IPS DF 4.7 (cell line): ENCODE measurements around the gene DOCK2.
"Not testable (repeated sequence)": the region's sequence is repeated elsewhere in the genome, so short reads cannot be mapped to it uniquely, and the experiment has no call there.

ENCODE experiments used
- DNase-seq: peaks from one replicate; pipeline ENCODE4 v3.0.0-alpha.2; 2013; ENCODE audit warnings: low spot score; ENCODE audit errors: extremely low read depth

DOCK2 gene

DNA sequence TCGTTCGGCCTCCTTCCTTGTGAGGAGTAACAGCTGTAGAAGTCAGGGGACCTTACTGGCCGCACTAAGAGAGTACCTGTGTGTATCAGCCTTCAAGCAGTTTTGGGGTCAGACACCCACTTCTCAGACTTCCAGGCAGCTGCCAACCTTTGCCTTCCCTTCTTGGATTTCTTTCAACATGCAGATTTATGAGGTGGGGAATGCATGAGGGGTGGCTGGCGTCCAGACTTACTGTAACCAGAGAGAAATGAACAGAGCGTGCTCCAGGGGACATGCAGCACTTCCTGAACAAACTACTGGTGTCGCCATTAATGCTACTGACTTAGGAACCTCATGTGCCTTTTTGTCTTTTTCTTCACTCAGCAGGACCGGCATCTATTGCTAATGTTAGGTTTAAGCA lies 296.5 kb downstream of the DOCK2 start:
- no peak for DNase-seq

DNA sequence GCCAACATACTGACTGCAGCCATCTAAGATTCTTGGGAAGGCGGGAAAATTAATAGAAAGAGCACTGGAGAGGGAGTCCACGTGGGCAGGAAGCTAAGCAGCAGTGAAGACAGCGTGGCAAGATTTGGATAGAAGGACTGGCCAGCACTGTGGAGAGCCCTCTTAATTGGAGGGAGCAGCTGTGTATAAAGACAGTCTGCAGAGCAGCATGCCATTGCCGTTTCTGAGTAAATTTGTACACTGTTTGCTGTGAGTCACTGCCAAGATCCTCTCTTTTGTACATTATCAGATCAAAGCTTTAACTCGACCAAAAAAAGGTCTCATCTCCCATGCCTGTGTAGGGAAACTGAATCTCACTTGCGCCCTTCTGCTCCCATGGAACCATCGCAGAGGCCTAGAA lies 297.9 kb downstream of the DOCK2 start:
- no peak for DNase-seq

DNA sequence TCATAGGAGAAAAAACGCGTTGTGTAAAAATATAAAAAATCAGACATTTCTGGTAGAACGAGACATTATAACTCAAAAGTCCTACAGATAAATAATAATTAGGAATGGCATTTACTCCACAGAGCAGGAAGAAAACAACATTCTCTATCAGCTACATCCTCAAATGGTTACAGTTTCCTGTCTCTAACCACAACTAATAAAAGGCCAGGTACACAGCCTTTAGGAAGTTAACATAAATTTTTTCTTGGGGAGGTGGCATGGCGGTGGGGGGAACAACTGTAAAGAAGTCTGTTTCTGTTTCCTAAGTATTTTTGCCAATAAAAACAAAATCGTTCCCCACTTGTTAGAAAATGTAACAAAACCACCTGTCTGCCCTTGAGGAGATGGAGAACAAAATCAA lies 298.7 kb downstream of the DOCK2 start:
- no peak for DNase-seq

DNA sequence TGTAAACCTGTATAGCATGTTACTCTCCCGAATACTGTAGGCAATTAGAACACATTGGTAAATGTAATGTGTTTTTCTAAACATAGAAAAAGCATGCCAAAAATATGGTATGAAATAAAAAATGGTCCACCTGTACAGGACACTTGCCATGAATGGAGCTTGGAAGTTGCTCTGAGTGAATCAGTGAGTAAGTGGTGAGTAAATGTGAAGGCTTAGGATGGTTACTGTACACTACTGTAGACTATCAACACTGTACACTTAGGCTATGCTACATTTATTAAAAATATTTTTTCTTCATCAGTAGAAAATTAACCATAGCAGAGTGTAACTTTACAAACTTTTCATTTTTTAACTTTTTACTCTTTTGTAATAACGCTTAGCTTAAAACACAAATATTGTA lies 301.4 kb downstream of the DOCK2 start:
- no peak for DNase-seq

DNA sequence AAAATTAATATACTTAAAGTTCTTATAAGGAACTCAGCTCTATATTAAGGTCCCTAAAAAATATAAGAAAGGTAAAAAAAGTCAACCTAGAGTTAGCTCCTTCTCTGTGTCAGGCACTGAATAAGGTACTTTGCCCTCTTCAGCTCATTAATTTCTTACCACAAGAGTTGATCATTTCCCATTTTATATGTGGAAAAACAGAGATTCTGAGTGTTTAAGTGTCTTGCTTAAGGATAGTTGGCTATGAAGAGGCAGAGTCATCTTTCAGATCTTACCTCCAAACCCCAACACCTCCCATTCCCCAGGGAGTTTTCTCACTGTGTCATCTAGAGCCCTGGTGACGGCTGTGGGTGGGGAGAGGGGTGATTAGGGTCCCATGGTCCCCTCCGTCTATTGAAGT lies 302.7 kb downstream of the DOCK2 start:
- DNase-seq, result no peak

DNA sequence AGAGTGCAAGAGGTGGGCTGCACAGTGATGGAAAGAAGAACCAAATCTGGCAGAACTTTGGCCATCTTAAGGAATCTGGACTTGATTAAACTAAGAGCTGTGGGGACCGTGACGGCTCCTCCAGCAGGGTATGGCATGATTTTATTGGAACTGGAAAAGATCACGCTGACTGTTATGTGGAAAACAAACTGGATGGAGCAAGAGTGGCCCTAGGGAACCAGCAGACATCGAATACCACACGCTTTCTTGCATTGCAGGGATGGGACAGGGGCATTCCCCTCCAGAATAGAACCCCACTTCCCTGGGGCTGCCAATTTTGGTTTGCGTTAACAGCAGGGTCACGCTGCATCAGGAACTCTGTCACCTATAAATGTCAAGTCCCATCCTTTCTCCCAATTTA lies 304.5 kb downstream of the DOCK2 start:
- no peak for DNase-seq

DNA sequence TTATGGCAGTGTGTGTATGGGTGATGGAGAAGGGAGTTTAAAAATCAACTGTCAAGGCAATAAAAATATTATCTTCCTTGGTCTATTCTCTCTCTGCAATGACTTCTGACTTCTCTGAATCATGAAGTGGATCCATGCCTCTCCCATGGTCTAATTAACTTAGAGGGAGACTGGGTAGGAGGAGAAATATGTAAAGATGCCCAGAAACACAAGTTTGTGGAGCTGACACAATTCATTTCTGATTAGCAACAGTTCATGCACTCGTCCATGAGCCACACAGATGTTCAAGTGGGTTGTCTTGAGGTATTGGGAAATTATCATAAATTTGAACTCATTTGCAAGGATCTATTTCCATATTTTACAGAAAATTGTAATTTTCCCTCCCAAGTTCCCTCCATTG lies 305.1 kb downstream of the DOCK2 start:
- no peak for DNase-seq

DNA sequence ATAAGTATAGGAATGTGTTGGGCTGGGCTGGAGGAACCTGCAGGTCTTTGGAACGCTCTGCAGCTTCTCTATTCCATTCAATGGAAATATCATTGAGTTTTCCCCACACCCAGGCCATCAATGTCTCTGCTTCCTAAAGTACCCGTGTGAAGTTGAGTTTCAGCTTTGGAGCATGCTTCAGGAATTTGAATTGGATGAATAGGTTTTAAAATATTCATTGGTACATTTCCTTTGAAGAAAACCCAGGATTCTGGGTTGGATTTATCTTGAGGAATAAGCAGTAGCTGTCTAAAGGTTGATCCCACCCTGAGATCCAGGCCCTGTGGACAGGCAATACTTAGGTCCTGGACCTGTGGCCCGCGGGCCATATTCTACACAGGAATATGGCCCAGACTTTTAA lies 306.0 kb downstream of the DOCK2 start:
- DNase-seq, result no peak

DNA sequence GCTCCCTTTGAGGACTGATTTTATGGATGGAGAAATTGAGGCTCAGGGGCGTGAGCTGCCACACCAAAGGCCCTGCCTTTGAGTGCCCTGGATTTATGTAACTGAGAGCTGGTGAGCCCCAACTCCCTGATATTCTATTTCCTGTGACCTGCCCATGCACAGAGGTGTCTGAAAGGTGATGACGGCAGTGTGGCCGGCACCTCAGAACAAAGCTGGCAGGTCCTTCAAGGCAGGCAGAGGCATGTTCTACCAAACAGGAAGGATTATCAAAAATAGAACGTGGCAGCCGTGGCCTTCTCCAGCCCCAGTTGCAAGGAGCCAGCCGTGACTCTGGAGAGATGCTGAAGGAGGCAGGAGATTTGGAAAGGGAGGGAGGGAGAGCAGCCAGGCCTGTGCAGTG lies 307.0 kb downstream of the DOCK2 start:
- no peak for DNase-seq

DNA sequence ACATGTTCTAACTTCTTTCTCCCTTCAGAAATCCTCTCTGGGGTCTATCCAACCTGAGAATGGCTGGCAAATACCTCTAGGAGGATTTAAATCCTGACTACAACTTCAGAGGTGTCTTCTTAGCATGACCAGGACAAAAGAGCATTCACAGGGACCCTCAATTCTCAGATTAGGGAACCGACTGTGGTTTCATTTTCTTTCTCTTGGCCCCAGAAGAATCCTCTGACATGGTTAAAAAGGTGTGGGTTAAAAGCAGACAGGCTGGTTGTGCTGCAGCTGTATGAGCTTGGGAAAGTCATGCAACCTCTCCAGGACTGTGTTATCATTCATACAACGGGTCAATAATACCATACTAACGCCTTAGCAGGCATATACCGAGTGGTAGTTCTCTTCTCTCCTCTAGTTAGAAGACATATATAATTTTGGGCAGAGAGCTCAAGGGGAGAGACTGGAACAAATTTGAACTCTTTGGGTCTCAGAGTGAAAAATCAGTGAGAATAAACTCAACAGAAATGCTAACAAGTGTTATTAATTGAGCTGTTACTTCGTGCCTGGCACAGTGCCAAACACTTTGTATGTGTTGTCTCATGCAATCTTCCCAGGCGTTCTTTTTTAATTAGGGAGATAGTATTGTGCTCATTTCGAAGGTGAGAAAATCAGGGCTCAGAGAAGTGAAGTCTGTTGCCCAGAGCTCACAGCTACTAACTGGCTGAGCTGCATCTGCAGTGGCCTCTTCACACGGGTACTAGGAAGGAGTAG lies 308.0 kb downstream of the DOCK2 start:
- no peak for DNase-seq

DNA sequence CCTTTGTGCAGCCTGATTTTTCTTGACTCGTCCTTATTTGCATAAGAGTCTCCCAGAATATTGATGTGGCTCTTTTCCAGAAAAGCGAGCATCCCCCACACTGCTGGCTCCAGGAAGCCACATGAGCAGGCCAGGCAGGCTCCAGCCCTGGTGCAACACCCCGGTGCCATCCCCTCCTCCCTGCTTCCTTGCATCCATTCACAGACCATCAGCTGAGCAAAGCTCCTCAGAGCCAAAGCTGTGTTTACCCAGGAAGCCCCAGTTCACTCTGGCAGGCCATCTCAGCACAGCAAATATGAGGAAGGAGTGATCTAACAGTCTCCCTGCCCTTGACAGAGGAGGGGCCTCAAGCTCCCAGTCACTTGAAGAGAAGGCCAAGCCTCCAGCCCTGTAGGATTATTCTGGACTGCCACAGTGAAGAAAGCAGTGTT lies 308.8 kb downstream of the DOCK2 start:
- DNase-seq, result no peak

DNA sequence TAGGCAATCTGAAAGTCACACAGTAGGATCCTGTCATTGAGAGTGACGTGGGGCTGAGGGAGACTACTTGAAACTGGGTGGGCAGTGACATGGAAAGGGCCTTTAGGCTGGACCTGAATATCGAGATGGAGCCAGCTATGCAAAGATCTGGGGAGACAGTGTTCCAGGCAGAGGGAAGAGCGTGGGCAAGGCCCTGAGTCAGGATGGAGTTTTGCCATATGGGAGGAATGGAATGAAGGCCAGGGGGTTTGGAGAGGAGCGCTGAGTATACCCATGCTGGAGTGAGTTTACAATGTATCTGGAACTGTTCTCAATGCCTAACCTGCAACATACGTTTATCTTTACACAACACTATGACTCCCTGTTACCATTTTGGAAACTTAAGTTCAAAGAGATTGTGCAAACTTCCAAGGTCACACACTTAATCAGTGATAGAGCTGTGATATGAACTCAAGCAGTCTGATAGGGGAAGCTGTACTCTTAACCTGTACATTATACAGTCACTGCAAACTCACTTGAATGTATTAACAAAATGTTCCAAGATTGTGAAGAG lies 309.7 kb downstream of the DOCK2 start:
- no peak for DNase-seq

DNA sequence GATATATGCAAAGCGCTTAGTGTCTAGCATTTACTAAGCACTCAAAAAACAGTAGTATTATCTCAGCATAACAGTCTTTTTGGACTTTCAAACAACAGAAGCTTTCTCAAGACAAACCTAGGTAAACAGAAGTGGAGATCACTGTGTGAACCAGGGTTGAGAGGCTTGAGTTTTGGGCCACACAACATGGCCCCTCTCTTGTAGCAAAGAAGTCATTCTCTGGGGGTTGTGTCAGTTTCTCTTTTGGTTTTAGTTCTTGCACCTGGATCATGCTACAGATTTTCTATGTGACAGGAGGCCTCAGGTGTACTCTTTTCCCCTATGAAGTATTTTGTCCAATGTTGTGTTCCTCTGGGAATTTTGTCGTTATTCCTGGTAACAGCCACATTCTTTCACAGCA lies 313.3 kb downstream of the DOCK2 start:
- no peak for DNase-seq

DNA sequence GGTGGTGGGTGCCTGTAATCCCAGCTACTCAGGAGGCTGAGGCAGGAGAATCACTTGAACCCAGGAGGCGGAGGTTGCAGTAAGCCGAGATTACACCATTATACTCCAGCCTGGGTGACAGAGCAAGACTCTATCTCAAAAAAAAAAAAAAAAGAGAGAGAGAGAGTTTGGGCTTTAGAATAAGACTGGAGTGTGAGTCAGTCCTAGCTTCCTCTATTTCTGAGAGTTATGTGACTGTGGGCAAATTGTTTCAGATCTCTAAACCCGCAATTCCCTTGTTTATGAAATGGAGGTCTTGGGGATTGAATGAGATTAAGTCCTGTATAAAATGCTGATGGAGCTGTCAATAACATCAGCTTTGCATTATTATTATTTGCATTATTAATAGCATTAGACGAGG lies 316.1 kb downstream of the DOCK2 start:
- not testable (repeated sequence) for DNase-seq

DNA sequence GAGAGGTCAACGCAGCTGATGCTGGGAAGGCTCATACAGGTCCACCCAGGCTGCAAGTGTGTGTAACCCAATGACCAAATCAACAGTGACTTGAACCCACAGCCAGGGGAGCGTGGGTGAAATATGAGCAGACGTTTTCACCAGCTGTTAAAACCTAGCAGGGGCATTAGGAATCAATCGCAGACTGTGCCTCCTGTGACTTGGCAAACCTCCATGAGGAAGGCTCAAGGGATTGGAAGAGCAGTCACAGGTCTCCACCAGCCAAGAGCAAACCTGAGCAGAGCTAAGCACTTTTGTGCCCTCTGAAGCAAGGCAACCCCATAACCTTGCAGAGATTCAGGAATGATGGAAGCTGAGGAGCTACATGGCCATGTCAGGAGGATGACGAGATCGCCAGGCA lies 317.7 kb downstream of the DOCK2 start:
- DNase-seq, result no peak

DNA sequence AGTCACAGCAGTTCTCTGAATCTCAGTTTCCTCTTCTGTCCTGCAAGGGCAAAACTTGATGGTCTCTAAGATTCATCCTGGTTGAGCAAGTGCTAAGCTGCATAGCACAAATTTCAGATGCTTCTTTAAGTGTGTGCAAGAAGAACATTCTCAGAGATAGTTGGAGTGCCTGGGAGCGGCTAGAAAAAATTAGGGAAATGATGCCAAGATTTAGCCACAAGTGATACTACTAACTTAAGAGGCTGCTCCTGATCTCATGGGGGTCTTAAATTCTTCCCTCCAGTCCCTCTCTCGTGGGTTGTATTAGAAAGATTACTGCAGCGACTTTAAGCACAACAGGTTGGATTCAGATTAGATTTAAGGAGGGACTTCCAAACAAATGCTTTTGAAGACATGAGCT lies 319.1 kb downstream of the DOCK2 start:
- no peak for DNase-seq

DNA sequence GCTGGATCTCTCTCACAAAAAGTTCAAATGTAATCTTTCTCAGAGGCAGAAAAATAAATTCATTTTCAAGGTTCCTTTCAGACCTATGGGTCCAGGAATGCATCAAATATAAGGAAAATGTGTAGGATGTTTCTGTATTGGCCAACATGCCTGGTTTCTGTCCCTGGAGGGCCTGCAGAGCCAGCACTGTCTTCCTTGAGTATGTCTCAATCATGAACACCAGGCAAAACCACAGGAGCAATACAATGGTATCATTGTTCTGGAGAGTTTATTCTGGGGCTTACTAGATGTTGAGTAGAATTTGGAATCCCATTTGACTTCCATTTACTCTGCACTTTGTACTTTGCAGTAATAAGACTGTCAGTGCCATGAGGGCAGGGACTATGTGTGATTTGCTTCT lies 319.7 kb downstream of the DOCK2 start:
- DNase-seq, result no peak

DNA sequence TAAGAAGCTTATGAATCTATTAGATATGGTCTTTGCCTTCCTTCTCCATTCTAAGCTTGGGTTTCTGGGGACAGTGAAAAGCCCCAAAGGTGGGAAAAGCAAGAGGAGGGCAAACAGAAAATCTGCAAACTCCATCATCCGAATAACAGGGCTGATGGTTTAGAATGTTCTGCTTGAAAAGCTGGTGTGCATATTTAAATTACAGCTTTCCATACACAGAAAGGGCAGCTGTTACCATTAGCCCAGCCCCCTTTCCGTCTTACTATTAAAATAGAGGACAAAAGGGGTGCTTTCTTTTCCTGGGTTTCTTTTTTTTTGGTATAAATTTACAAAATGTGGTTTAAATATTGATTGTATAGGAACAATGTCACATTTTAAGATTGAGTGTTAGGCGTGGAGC lies 321.2 kb downstream of the DOCK2 start:
- no peak for DNase-seq

DNA sequence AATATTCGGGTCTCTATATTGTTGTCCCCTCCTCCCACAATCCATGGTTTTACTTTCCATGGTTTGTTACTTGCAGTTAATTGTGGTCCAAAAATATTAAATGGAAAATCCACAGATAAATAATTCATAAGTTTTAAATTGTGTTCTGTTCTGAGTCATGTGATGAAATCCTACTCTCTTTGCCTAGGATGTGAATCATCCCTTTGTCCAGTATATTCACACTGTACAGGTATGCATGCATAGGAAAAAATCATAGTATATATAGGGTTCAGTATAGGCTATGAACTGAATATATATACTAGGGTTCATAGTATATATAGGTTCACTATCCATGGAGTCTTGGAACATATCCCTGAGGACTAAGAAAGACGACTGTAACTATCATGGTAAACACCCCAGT lies 323.6 kb downstream of the DOCK2 start:
- no peak for DNase-seq

DNA sequence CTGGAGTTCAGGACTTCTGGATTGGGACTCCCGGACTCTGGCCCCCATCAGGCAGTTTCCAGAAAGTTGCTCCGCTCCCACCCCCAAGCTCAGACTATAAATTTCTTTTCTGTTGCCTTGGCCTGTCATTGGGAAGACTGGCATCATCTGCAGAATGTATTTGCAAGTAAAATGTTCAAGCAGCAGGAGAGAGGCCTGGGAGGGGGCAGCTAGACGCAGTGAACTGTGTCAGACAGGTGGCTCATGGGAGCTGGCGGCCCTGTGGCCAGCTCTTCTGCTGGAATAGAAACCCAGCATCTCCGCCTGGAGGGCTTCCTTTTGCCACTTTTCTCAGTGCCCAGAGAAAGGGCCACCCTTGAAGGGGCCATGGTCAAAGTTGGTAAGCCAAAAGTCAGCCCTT lies 327.2 kb downstream of the DOCK2 start:
- DNase-seq, result no peak

DNA sequence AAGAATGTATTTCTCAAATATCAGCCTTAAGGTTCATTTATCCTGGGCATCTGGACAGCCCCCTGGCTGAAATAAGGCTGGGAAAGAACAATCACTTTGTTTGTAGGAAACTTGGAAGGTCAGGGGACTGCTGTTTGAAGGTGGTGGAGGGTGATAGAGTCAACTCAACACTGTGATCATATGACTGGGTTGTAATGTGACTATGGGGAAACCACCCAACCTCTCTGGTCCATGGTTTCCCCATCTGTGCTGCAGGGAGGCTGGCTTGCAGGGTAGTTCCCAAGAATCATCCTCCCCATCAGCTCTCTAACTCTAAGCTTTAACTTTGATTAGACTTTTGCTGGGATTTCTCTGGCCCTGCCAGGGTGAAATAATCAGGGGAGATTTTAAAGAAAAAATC lies 333.3 kb downstream of the DOCK2 start:
- no peak for DNase-seq

DNA sequence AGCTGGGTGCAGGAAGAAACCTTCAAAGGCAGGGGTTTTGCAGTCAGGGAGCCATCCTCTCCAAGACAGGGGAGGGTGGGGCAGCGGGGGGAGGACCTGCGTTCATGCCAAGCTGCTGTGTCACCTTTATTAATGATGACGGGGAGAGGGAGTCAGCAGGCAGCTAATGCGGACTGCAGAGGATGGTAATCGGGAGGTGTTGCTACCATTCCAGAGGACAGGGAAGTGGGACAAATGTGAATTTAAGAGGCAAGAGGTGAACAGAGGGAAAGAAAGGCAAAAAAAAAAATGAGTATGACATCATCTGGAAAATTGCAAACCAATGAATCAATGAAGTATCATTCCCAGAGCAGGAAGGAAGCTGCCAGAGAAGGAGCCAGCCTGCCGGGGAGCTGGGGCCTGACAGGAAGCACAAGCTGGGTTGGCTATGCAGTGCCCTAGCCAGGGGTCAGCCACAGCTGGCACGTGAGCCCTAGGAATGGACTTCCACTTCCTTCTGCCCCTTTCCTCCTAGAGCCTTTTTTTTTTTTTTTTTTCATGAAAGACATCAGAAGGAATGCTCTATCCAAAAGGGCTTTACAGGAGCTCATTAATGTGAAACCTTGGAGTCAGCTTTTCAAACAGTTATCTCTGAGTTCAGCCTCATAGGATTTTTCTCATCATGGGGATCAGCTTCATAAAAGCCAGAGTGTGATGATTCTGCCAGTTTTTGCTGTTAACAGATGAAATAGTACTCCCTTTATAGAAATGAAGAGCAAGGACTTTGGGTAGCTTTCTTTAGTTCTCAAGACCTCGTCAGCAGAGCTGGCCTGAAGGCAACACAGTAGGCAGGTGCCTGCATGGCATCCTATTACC lies 334.1 kb downstream of the DOCK2 start:
- DNase-seq, result no peak

DNA sequence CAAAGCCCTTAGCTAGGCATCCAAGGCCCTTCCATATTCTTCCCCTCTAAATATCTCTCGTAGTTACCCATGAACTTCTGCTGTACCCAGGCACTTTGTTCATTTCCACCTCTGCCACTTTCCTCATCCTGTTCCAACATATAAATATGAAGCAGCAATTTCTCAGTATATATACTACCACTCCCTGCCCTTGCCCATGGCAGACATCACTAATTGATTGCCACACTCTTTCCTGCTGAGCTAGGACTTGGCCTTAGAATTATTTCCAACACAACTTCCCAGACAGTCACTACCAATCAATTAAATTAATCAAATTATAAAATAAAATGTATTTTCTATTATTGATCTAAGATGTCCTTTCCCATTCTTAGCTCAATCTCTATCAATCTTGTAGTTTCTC lies 334.7 kb downstream of the DOCK2 start:
- DNase-seq, result no peak
